GM12878 (cell line): ENCODE data around the gene CFAP157. TPM values are rescaled to one million over a fixed set of nuclear protein-coding genes. Genes with fewer than 3 reads are reported as not detected.

ENCODE experiments used
- ATAC-seq: fragments of 200-7000 bp; cut with Tn5 transposase; 3 replicates; pipeline ENCODE4 v1.9.1; 2020; ENCODE audit warnings: mild to moderate bottlenecking, moderate library complexity
- BruUV-seq: library from RNA; stranded (reverse); fragments of 400-500 nt; replicated peaks from 2 replicates; lab custom pipeline; 2021; lab: Mats Ljungman, UMichigan
- CTCF ChIA-PET: fragments of 300-600 bp; sonication (Branson Sonifier 250); formaldehyde crosslinking; extraction: SDS; loops from one replicate; lab custom pipeline; 2021; ENCODE audit warnings: inconsistent platforms; lab: Yijun Ruan, JAX
- POLR2A ChIA-PET: fragments of 350-600 bp; formaldehyde crosslinking; extraction: SDS; loops from one replicate; lab custom pipeline; 2021; ENCODE audit warnings: inconsistent platforms; lab: Charles Lee
- RAD21 ChIA-PET: fragments of 300-600 bp; sonication (Branson Sonifier 250); formaldehyde crosslinking; loops from one replicate; lab custom pipeline; 2023; ENCODE audit warnings: antibody characterized with exemption; ENCODE audit not compliant: unreplicated experiment; lab: Charles Lee
- SMC1A ChIA-PET: fragments of 300-600 bp; sonication (Branson Sonifier 250); formaldehyde crosslinking; loops from one replicate; lab custom pipeline; 2023; ENCODE audit not compliant: unreplicated experiment, uncharacterized antibody; lab: Charles Lee
- DNase-seq: peaks from one replicate; pipeline ENCODE4 v3.0.0-alpha.2; 2011; ENCODE audit warnings: low read depth, low spot score
- FAIRE-seq: peaks from 3 replicates; lab custom pipeline; 2011; peaks lifted over from hg19 to GRCh38; lab: Jason Lieb, UNC
- H2AFZ ChIP-seq: 2 replicates; pipeline ENCODE4 v1.6.0; 2011; ENCODE audit warnings: low read depth, low read length, control low read depth; ENCODE audit not compliant: control insufficient read depth
- H3K27ac ChIP-seq: 2 replicates; pipeline ENCODE4 v1.5.1; 2011; ENCODE audit warnings: control low read depth; ENCODE audit not compliant: control insufficient read depth, insufficient read depth
- H3K27me3 ChIP-seq, 2 experiments: replicated peaks in 1 of 2; 2 replicates each; pipeline versions ENCODE4 v1.6.0 to v1.6.1; 2011; ENCODE audit warnings: low read length in 1 of 2; ENCODE audit not compliant: control insufficient read depth in 2 of 2, insufficient read depth in 2 of 2
- H3K36me3 ChIP-seq, 2 experiments: 2 replicates each; pipeline ENCODE4 v1.5.1; 2011; ENCODE audit warnings: low read length in 1 of 2; ENCODE audit not compliant: control insufficient read depth in 2 of 2, insufficient read depth in 2 of 2
- H3K4me1 ChIP-seq: 2 replicates; pipeline ENCODE4 v1.6.1; 2011; ENCODE audit warnings: mild to moderate bottlenecking, low read length, moderate library complexity, mixed read lengths; ENCODE audit not compliant: control insufficient read depth, insufficient read depth
- H3K4me2 ChIP-seq: 2 replicates; pipeline ENCODE4 v1.6.0; 2011; ENCODE audit warnings: control low read depth; ENCODE audit not compliant: control insufficient read depth, insufficient read depth
- H3K4me3 ChIP-seq: fragments of 200-600 bp; sonication (generic); 2 replicates; pipeline ENCODE4 v1.5.1; 2016
- H3K79me2 ChIP-seq: 2 replicates; pipeline ENCODE4 v1.6.0; 2011; ENCODE audit warnings: low read length; ENCODE audit not compliant: control insufficient read depth, insufficient read depth
- H3K9ac ChIP-seq: 2 replicates; pipeline ENCODE4 v1.8.0; 2011; ENCODE audit warnings: low read length, control low read depth, mixed read lengths; ENCODE audit not compliant: control insufficient read depth, insufficient read depth
- H3K9me3 ChIP-seq: replicated peaks from 3 replicates; pipeline ENCODE4 v1.5.1; 2011; ENCODE audit warnings: mild to moderate bottlenecking, low read length; ENCODE audit not compliant: control insufficient read depth, insufficient read depth
- H4K20me1 ChIP-seq: 2 replicates; pipeline ENCODE4 v1.6.0; 2011; ENCODE audit not compliant: control insufficient read depth, insufficient read depth
- BCL3 ChIP-seq: IDR thresholded peaks from 2 replicates; pipeline ENCODE4 v1.6.1; 2011; ENCODE audit warnings: borderline replicate concordance, low read depth, mild to moderate bottlenecking, moderate library complexity, low read length; ENCODE audit not compliant: insufficient read depth, poor library complexity, severe bottlenecking
- BMI1 ChIP-seq: fragments of 450-650 bp; IDR thresholded peaks from 2 replicates; pipeline ENCODE4 v1.6.1; 2016; ENCODE audit warnings: mild to moderate bottlenecking, moderate library complexity, borderline replicate concordance
- CTCF ChIP-seq, 3 experiments: IDR thresholded peaks in 2 of 3; conservative IDR thresholded peaks in 1 of 3; 2 replicates each; pipeline ENCODE4 v1.5.1; 2011; ENCODE audit warnings: low read depth in 3 of 3, low read length in 3 of 3, mild to moderate bottlenecking in 3 of 3, control low read depth in 2 of 3, moderate library complexity in 2 of 3, inconsistent platforms in 1 of 3, mixed read lengths in 1 of 3; ENCODE audit not compliant: control insufficient read depth in 2 of 3, insufficient read depth in 1 of 3; ENCODE audit errors: extremely low read depth in 1 of 3
- PAX5 ChIP-seq: IDR thresholded peaks from 2 replicates; pipeline ENCODE4 v1.6.1; 2011; ENCODE audit warnings: low read depth, low read length, borderline replicate concordance
- POLR2AphosphoS5 ChIP-seq: IDR thresholded peaks from 2 replicates; pipeline ENCODE4 v1.6.1; 2011; ENCODE audit warnings: mild to moderate bottlenecking, low read length, inconsistent platforms
- REST ChIP-seq: IDR thresholded peaks from 2 replicates; pipeline ENCODE4 v1.6.1; 2012; ENCODE audit warnings: mild to moderate bottlenecking, low read depth, low read length
- USF2 ChIP-seq: IDR thresholded peaks from 2 replicates; pipeline ENCODE4 v1.6.1; 2011; ENCODE audit warnings: low read depth, low read length, improper control_type of control experiment, borderline replicate concordance
- WGBS: methylation state at CpG from one replicate; pipeline ENCODE4 v1.1.6; 2016; ENCODE audit warnings: low lambda C conversion rate; ENCODE audit not compliant: insufficient replicate concordance, insufficient coverage; ENCODE audit errors: missing lambda C conversion rate; 5-methylcytosine and 5-hydroxymethylcytosine counted together
- in situ Hi-C: fragments of 300-500 bp; cut with MboI; formaldehyde crosslinking; loops from 9 replicates; pipeline ENCODE4 v1.14.3; 2018; ENCODE audit warnings: mixed read lengths
- intact Hi-C: fragments of 100-400 bp; cut with micrococcal nuclease; formaldehyde crosslinking; loops from one replicate; pipeline ENCODE4 v1.14.2; 2022; ENCODE audit not compliant: unreplicated experiment
- polyA plus RNA-seq, 11 experiments: library from polyadenylated mRNA; depleted of rRNA in 4 of 11; unstranded in 6 of 11; stranded (reverse) in 5 of 11; fragments of >200 nt; fragmentation: Nextera tagmentation in 4 of 11; fragmentation: Illumina TruSeq in 1 of 11; extraction: Ambion mirVana in 4 of 11; extraction: Trizol in 1 of 11; gene quantifications; 1 replicate in 1 of 11; 2 replicates in 10 of 11; pipeline versions ENCODE4 v1.2.1 to v1.2.3, GENCODE V29; 2011 to 2016; ENCODE audit warnings: inconsistent platforms in 2 of 11, missing spikeins in 2 of 11, low read depth in 1 of 11
- total RNA-seq, 4 experiments: library from RNA; depleted of rRNA in 3 of 4; stranded (reverse); fragments of >200 nt in 3 of 4; fragmentation: Illumina TruSeq in 1 of 4; extraction: Trizol in 1 of 4; gene quantifications; 2 replicates each; pipeline versions ENCODE4 v1.2.1 to v1.2.3, GENCODE V29; 2013 to 2021

CFAP157 gene
- total and polyA plus RNA-seq, 10 of the 15 experiments (the other 5 are each of a cell fraction or from before 2014, with no cell fraction given), result 0.08 to 0.72 TPM; not detected in 8

GRCh38 chr9:127723013-127723412 lies 16.2 kb downstream of the CFAP157 start (continued):
- TF ChIP-seq BCL3, result no peak
- TF ChIP-seq PAX5, result no peak

GRCh38 chr9:127723444-127723843 lies 16.7 kb downstream of the CFAP157 start:
- Histone ChIP-seq H3K36me3 (no peaks in the 10 kb centered on the region), H3K9me3 (no peaks in the 10 kb centered on the region), H3K4me3 (no peak overlapping the region), H3K79me2 (no peaks in the 10 kb centered on the region), H3K9ac (no peak overlapping the region), H2AFZ (no peak overlapping the region), H3K4me1 (no peaks in the 10 kb centered on the region), H3K4me2 (no peak overlapping the region), H4K20me1 (no peaks in the 10 kb centered on the region), H3K27me3 (no peaks in the 10 kb centered on the region), H3K27ac (no peak overlapping the region)
- ChIA-PET RAD21 (no interaction called here), CTCF (no interaction called here), SMC1A (no interaction called here), POLR2A (no interaction called here)
- BruUV-seq, result no TSS peak
- intact Hi-C loops (no loop called here), in situ Hi-C loops (no loop called here)
- no peak for FAIRE-seq
- ATAC-seq, result no peak
- TF ChIP-seq CTCF (IDR thresholded peaks at IDR 0.05 in 2 of 3, conservative IDR thresholded peaks at IDR 0.05 in 1 of 3; ENCODE audit: control insufficient read depth in 2 of 3, extremely low read depth in 1 of 3, insufficient read depth in 1 of 3, low read depth in 3 of 3, low read length in 3 of 3), result no peak
- TF ChIP-seq BMI1, result no peak
- TF ChIP-seq USF2, result no peak
- TF ChIP-seq POLR2AphosphoS5, result no peak
- TF ChIP-seq REST, result no peak
- no peak for DNase-seq
- WGBS, result 63% methylated on average over 5 of the region's 5 CpGs
